Astrocyte of the cerebellum (primary cell): ENCODE data around the gene KRT80.
A peak's percentile ranks its signal among the peaks of the same experiment; 100 is the strongest.

Experiments used
- DNase-seq: peaks from one replicate; pipeline ENCODE4 v3.0.0-alpha.2; 2011; ENCODE audit warnings: low read depth
- H3K4me3 ChIP-seq: 2 replicates; pipeline ENCODE4 v1.5.1; 2011; ENCODE audit warnings: mild to moderate bottlenecking, low read depth, low read length, moderate library complexity
- CTCF ChIP-seq: IDR thresholded peaks from 2 replicates; pipeline ENCODE4 v1.5.1; 2012; ENCODE audit warnings: low read length, low read depth, moderate library complexity, mild to moderate bottlenecking; ENCODE audit errors: missing control alignments
- in situ Hi-C: cut with HindIII; loops from 2 replicates; pipeline ENCODE4 v1.10.0; 2017; ENCODE audit warnings: low sequenced_read_pairs

The KRT80 gene

GRCh38 chr12:52221912-52222457, 30.2 kb upstream of the KRT80 start:
- in situ Hi-C loops, result no loop called here
- TF ChIP-seq CTCF, result peak; percentile 45
- H3K4me3 ChIP-seq, result no peak overlapping the region
- DNase-seq, result no peak

- in situ Hi-C loops, result no loop called here
- DNase-seq, result no peak
- H3K4me3 ChIP-seq, result no peak overlapping the region
- TF ChIP-seq CTCF, result no peak
These were observed 29.4 kb upstream of the KRT80 start for GRCh38 chr12:52221070-52221781.

- no peak overlapping the region for H3K4me3 ChIP-seq
- in situ Hi-C loops, result no loop called here
- DNase-seq, result no peak
- no peak for TF ChIP-seq CTCF
These were observed 28.7 kb upstream of the KRT80 start for GRCh38 chr12:52220477-52220876.

- in situ Hi-C loops, result no loop called here
- no peak for TF ChIP-seq CTCF
- no peak overlapping the region for H3K4me3 ChIP-seq
- no peak for DNase-seq
These were observed 26.2 kb upstream of the KRT80 start for GRCh38 chr12:52218001-52218400.

- in situ Hi-C loops, result no loop called here
- H3K4me3 ChIP-seq, result no peak overlapping the region
- TF ChIP-seq CTCF, result no peak
- no peak for DNase-seq
These were observed 25.4 kb upstream of the KRT80 start for GRCh38 chr12:52217223-52217622.

- H3K4me3 ChIP-seq, result no peak overlapping the region
- no peak for TF ChIP-seq CTCF
- DNase-seq, result no peak
- in situ Hi-C loops, result no loop called here
These were observed 25.0 kb upstream of the KRT80 start for GRCh38 chr12:52216807-52217206.
